Activated CD8-positive, alpha-beta memory T cell treated with anti-CD3 and anti-CD28 coated beads, Interleukin-2, amount 10 ng/mL, durations not matched to agents 7 days and 5 days (primary cell): ENCODE data around the gene RYR3. TPM values are rescaled to one million over a fixed set of nuclear protein-coding genes. Genes with fewer than 3 reads are reported as not detected.

Experiments used
- ATAC-seq: fragments of 150-1000 bp; cut with Tn5 transposase; one replicate; pipeline ENCODE4 v1.10.0; 2021; ENCODE audit warnings: moderate library complexity
- CTCF ChIA-PET: fragments of 350-600 bp; sonication (Branson Sonifier 250); formaldehyde crosslinking; loops from one replicate; lab custom pipeline; 2021; ENCODE audit warnings: antibody characterized with exemption; lab: Charles Lee
- DNase-seq: peaks from one replicate; pipeline ENCODE4 v3.0.0-alpha.2; 2020
- H3K27ac Mint-ChIP-seq: one replicate; pipeline ENCODE4 v1.8.0; 2021; ENCODE audit warnings: mild to moderate bottlenecking, mixed read lengths
- H3K27me3 Mint-ChIP-seq: one replicate; pipeline ENCODE4 v1.8.0; 2021; ENCODE audit warnings: mixed read lengths
- H3K36me3 Mint-ChIP-seq: one replicate; pipeline ENCODE4 v1.8.0; 2021; ENCODE audit warnings: mild to moderate bottlenecking, mixed read lengths
- H3K4me1 Mint-ChIP-seq: one replicate; pipeline ENCODE4 v1.8.0; 2021; ENCODE audit warnings: mixed read lengths
- H3K4me3 Mint-ChIP-seq: one replicate; pipeline ENCODE4 v1.8.0; 2021; ENCODE audit warnings: mild to moderate bottlenecking, moderate library complexity, mixed read lengths
- H3K9me3 Mint-ChIP-seq: one replicate; pipeline ENCODE4 v1.8.0; 2022; ENCODE audit warnings: low read depth, mixed read lengths
- total RNA-seq, 2 experiments: library from RNA; stranded (reverse); gene quantifications; one replicate each; pipeline ENCODE4 v1.2.3, GENCODE V29; 2021

The RYR3 gene
- total RNA-seq, 2 experiments from 2014 or later: not detected

GRCh38 chr15:33912326-33912725 lies 601.6 kb downstream of the RYR3 start:
- no peaks in the 10 kb centered on the region for H3K36me3 Mint-ChIP-seq
- CTCF ChIA-PET: no interaction called here

GRCh38 chr15:33913459-33913858 lies 602.7 kb downstream of the RYR3 start:
- DNase-seq (no peak), ATAC-seq (no peak)
- H3K27ac Mint-ChIP-seq: no peak overlapping the region
- no peak overlapping the region for H3K4me3 Mint-ChIP-seq
- H3K27me3 Mint-ChIP-seq: no peaks in the 10 kb centered on the region
- H3K9me3 Mint-ChIP-seq: no peaks in the 10 kb centered on the region
- CTCF ChIA-PET: no interaction called here
- no peaks in the 10 kb centered on the region for H3K36me3 Mint-ChIP-seq
- no peaks in the 10 kb centered on the region for H3K4me1 Mint-ChIP-seq

More at GRCh38 chr15:33912326-33912725, 601.6 kb downstream of the RYR3 start:
- Mint-ChIP-seq H3K27me3 (no peaks in the 10 kb centered on the region), H3K4me1 (no peaks in the 10 kb centered on the region), H3K4me3 (no peak overlapping the region), H3K9me3 (no peaks in the 10 kb centered on the region), H3K27ac (no peak overlapping the region)
- ATAC-seq: no peak
- DNase-seq: no peak

Other genes with a start within 250 kb of the RYR3 start
- not detected for gene FMN1, start 116.3 kb upstream of the RYR3 start, total RNA-seq